ENCODE measurements around the gene USP7.

Gene USP7

GRCh38 chr16:9007177-9007794, 43.6 kb upstream of the USP7 start:
- DNase-seq = no peak
- Histone ChIP-seq H3K27me3 (peaks cover 0 to 15% of the 10 kb centered on the region in 2 donors), H3K4me3 (no peak overlapping the region), H3K4me1 (peaks cover 0 to 10% (median 9%) of the 10 kb centered on the region in 4 donors), H3K36me3 (no peaks in the 10 kb centered on the region), H3K9me3 (no peaks in the 10 kb centered on the region), H3K27ac (no peak overlapping the region)
- intact Hi-C loops (cut with DNase I; ENCODE audit: low total_unique reads) = loop anchor here (10.0 kb wide), 1 partner anchor 92 kb away; no protein-coding TSS in a partner anchor
- TF ChIP-seq CTCF (IDR thresholded peaks at IDR 0.05) = no peak

- Histone ChIP-seq H3K27ac (no peak overlapping the region), H3K4me3 (no peak overlapping the region), H3K27me3 (peaks cover 0 to 3% of the 10 kb centered on the region in 2 donors), H3K36me3 (no peaks in the 10 kb centered on the region), H3K4me1 (peaks cover 0 to 9% (median 9%) of the 10 kb centered on the region in 4 donors), H3K9me3 (no peaks in the 10 kb centered on the region)
- TF ChIP-seq CTCF (IDR thresholded peaks at IDR 0.05) = no peak
- no peak for DNase-seq
- intact Hi-C loops (cut with DNase I; ENCODE audit: low total_unique reads) = loop anchor here (10.0 kb wide), 1 partner anchor 89 kb away; no protein-coding TSS in a partner anchor
Observed at GRCh38 chr16:9004183-9004582, 40.5 kb upstream of the USP7 start.

GRCh38 chr16:9003763-9004162, 40.1 kb upstream of the USP7 start:
- Histone ChIP-seq H3K4me3 (no peak overlapping the region), H3K36me3 (no peaks in the 10 kb centered on the region), H3K4me1 (peaks cover 0 to 6% (median 4%) of the 10 kb centered on the region in 4 donors), H3K9me3 (no peaks in the 10 kb centered on the region), H3K27me3 (peaks cover 0 to 3% of the 10 kb centered on the region in 2 donors), H3K27ac (no peak overlapping the region)
- no peak for DNase-seq
- no peak for TF ChIP-seq CTCF (IDR thresholded peaks at IDR 0.05)
- intact Hi-C loops (cut with DNase I; ENCODE audit: low total_unique reads) = loop anchor here (10.0 kb wide), 1 partner anchor 89 kb away; no protein-coding TSS in a partner anchor

- no peak for DNase-seq
- Histone ChIP-seq H3K36me3 (no peaks in the 10 kb centered on the region), H3K27me3 (peaks cover 0 to 3% of the 10 kb centered on the region in 2 donors), H3K4me1 (peaks cover 0 to 2% (median under 1%) of the 10 kb centered on the region in 4 donors), H3K9me3 (no peaks in the 10 kb centered on the region), H3K4me3 (no peak overlapping the region), H3K27ac (no peak overlapping the region)
- TF ChIP-seq CTCF (IDR thresholded peaks at IDR 0.05) = no peak
- intact Hi-C loops (cut with DNase I; ENCODE audit: low total_unique reads) = loop anchor here (10.0 kb wide), 1 partner anchor 89 kb away; no protein-coding TSS in a partner anchor
Observed at GRCh38 chr16:9003322-9003721, 39.6 kb upstream of the USP7 start.

GRCh38 chr16:9002042-9002441, 38.3 kb upstream of the USP7 start:
- DNase-seq = no peak
- H3K27ac ChIP-seq = no peak overlapping the region
- intact Hi-C loops (cut with DNase I; ENCODE audit: low total_unique reads) = loop anchor here (10.0 kb wide), 1 partner anchor 87 kb away; no protein-coding TSS in a partner anchor
- no peak overlapping the region for H3K4me3 ChIP-seq
- peaks cover 0 to under 1% of the 10 kb centered on the region in 2 donors for H3K27me3 ChIP-seq
- H3K4me1 ChIP-seq = no peaks in the 10 kb centered on the region
- H3K36me3 ChIP-seq = no peaks in the 10 kb centered on the region
- TF ChIP-seq CTCF (IDR thresholded peaks at IDR 0.05) = no peak
- H3K9me3 ChIP-seq = no peaks in the 10 kb centered on the region

Measured in tibial artery (tissue), 4 donors.